Measurements from ENCODE around the gene PAX8. TPM values are rescaled to one million over a fixed set of nuclear protein-coding genes. Genes with fewer than 3 reads are reported as not detected.

Gene PAX8
- total RNA-seq, 1 donor from 2014 or later: not detected

GRCh38 chr2:113167115-113167932 lies 111.4 kb downstream of the PAX8 start:
- no peak for DNase-seq

GRCh38 chr2:113166187-113166645 lies 112.5 kb downstream of the PAX8 start:
- DNase-seq: no peak

Other genes starting within 250 kb of the PAX8 start
- not detected for gene IL36B, start 226.1 kb downstream of the PAX8 start, total RNA-seq
- gene IL36RN, start 219.7 kb downstream of the PAX8 start, total RNA-seq: 5.6 TPM
- gene IL1F10, start 211.0 kb downstream of the PAX8 start, total RNA-seq: not detected
- gene IL1RN, start 151.3 kb downstream of the PAX8 start, total RNA-seq: 44.7 TPM
- gene PSD4, start 105.0 kb downstream of the PAX8 start, total RNA-seq: 16.4 TPM
- gene ZNG1B, start 158.8 kb upstream of the PAX8 start, total RNA-seq: 50.9 TPM
- not detected for gene FOXD4L1, start 219.7 kb upstream of the PAX8 start, total RNA-seq

Data from tongue (tissue), 2 donors.